Activated CD8-positive, alpha-beta memory T cell treated with anti-CD3 and anti-CD28 coated beads for 24 hours (primary cell): ENCODE measurements around the gene VPS26B.
"Not testable (repeated sequence)": the region's sequence is repeated elsewhere in the genome, so short reads cannot be mapped to it uniquely, and the experiment has no call there.

Experiments used
- DNase-seq: peaks from one replicate; pipeline ENCODE4 v3.0.0-alpha.2; 2020

The VPS26B gene

DNA sequence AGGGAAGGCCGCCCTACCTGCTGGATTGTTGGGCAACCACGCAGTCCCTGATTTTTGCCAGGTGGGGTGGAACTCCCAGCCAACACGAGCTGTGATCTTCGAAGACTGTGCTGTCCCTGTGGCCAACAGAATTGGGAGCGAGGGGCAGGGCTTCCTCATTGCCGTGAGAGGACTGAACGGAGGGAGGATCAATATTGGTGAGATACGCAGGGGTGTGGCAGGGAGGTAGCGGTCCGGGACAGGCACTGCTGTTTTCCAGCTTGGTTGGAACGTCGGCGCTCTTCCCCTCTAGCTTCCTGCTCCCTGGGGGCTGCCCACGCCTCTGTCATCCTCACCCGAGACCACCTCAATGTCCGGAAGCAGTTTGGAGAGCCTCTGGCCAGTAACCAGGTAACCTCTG, 36.5 kb downstream of the VPS26B start:
- no peak for DNase-seq

DNA sequence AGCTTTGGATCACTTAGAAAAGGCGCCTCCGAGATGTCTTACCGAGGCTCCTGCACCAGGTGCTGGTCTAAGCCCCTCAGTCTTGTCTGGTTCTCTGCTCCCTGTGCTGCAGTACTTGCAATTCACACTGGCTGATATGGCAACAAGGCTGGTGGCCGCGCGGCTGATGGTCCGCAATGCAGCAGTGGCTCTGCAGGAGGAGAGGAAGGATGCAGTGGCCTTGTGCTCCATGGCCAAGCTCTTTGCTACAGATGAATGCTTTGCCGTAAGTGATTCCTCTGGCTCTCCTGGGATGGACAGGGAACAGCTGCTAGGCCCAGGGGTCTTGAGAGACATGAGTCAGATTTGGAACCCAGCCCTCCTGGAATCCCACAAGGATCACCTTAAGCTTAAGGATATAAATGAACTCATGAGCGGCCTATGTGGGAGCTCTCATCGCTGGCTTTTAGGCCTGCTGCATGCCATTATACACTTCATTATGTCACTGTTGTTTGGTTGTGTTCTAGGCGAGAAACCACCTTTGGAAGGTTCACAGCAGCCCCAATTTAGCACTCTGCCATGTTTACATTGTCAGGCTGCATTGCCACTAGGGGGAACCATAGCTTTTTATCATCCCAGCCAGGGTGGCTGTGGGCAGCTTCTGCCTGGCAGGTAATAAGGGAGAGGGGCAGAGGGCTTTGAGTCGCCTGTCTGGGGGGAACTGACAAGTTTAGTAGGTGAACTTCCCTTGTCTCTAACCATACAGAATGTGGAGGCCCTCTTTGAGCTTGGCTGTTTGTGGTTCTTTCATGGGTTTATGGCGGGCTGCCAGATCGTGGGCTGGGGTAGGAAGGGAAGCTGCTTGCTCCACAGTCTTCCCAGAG, 37.4 kb downstream of the VPS26B start:
- DNase-seq = peak; percentile 68

- no peak for DNase-seq
Observed at GRCh38 chr11:134264966-134265764, 40.7 kb downstream of the VPS26B start.

DNA sequence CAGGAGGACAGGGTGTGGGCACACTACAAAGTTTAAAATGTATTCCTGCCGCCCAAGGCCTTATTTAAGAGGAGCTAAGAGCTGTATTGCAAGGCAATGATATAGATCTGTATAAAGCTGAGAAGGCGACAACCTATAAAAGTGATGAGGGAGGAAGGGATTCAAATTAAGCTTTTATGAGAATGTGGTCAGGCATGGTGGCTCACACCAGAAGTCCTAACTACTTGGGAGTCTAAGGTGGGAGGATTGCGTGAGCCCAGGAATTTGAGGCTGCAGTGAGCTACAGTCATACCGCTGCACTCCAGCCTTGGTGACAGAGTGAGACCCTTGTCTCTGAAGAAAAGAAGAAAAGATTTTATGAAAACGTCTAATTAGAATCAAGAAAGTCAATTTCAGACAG, 42.0 kb downstream of the VPS26B start:
- no peak for DNase-seq

DNA sequence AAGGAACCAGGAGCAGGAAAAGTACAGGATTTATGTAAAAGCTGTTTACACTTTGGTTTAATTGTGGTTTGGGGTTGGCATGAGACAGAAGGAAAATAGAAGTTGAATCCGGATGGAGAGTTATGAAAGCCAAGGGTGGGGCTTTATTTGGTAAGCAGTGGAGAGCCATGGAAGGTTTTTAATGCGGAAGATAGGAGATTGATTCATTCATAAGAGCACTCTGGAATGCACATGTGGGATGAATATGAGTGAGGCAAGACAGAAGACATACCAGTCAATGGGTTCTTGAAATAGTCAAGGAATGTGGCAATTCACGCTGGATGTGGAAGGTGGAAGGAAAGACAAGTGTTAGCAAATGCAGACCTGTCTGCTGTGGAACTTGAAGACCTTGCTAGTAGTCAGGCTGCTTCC, 42.4 kb downstream of the VPS26B start:
- DNase-seq = no peak

DNA sequence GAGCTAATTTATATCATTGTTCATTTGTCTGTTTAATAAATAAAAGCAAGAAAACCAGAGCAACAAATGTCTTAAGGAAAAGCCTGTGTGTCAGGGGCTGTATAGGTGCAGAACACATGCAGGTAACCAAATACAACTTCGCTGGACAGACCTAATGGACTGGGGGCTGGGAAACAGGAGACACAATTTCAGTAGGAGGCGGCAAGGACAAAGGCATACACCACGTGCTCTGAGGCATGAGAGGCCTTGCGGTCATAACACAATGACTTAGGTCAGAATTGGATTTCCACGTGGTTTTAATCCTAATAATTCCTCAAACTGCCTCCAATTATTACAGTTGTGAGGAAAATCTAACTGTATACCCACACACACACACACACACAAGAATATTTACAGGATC, 43.0 kb downstream of the VPS26B start:
- no peak for DNase-seq

DNA sequence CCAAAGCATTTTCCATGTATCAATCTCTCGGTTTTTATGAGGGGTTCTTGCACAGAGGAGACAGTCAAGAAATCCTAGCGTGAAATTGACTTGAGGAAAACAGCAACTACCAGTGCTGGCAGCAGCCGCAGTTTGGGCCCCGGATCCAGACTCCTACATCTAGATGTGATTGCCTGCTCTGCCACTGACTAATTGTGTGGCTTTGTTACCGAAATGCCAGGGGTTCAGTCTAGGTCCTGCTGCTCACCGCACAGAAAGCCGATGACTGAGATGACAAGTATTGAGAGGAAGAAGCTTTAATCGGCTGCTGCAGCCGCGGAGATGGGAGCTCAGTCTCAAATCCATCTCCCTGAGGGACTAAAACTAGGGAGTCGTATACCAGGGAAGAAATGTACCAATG, 43.5 kb downstream of the VPS26B start:
- no peak for DNase-seq

DNA sequence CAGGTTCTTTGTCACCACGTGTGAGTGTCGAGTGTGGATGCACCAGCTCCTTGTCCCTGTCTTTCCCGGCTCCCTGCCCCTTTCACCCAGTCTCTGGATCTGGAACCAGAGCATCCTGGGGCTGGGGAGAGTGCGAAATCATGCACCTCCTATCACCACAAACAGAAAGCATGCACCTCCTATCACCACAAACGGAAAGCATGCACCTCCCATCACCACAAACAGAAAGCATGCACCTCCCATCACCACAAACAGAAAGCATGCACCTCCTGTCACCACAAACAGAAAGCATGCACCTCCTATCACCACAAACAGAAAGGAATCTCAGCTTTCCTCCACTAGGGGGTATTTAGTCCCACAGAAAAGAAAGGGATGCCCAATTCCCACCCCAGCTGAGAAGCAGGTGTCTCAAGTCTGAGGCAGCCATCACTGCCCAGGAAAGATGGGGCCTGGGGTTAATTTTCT, 45.8 kb downstream of the VPS26B start:
- no peak for DNase-seq

GRCh38 chr11:134271978-134272377, 47.5 kb downstream of the VPS26B start:
- DNase-seq = no peak

GRCh38 chr11:134272381-134273316, 48.2 kb downstream of the VPS26B start:
- no peak for DNase-seq

DNA sequence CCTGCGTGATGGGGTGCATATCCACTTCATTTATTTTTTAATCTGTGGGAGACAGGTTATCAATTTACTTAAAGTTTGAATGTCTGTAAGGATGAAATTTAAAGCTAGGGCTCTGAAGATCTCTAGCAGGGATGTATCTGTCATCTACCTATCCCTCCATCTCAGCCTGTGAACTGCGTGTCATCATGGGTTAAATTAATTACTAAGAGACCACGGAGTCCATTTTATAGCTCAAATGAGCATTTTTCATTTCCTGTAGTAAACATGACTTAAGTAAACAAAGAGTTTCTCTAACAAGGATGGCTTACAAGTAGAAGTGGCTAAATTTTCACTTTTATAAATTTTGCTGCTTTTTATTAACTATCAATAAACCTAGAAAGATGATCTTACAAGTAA, 48.8 kb downstream of the VPS26B start:
- no peak for DNase-seq

GRCh38 chr11:134275188-134275533, 50.7 kb downstream of the VPS26B start:
- DNase-seq = no peak

DNA sequence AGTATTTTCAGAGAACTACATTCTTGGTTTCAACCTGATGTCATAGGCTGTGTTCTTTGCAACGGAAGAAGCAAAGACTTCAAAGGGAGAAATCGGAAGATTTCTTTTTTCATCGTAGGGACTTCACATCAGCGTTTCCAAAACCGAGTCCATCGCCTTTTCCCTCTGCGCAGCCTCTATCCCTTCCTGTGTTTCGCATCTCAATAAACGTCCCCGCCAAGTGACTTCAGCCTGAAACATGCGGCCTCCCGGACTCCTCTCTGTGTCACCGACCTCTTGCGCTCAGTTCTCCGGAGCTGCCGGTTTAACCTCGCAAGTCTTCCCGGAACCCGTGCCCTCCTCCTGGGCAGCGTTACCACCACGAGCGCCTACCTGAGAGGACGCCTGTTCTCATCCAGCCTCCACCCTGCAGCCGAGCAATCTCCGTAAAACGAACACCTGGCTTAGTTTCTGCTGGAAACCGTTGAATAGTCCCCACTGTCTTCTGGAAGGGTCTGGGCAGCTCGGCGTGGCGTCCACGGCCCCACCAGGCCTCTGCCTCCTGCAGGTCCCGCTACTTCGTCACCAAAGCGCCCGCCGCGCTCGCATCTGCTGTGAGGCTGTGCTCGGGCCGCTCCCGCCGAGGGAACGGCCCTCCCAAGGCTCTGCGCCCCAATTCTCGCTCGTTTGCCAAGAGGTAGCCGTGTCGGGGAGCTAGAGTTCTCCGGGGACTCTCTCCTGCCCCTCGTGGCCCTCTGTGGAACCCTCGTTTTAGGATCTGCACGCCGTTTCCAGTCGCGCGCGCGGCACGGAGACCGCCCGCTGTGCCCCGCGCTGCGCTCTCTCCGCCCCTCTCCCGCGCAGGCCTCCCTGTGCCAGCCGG, 51.3 kb downstream of the VPS26B start, which contains the start of gene GLB1L3:
TSS of gene GLB1L3 (plus strand) at position 846 of the 862 bp plus-strand sequence. CDS start 362 bp downstream, outside the sequence.
- DNase-seq = peak; percentile 89

DNA sequence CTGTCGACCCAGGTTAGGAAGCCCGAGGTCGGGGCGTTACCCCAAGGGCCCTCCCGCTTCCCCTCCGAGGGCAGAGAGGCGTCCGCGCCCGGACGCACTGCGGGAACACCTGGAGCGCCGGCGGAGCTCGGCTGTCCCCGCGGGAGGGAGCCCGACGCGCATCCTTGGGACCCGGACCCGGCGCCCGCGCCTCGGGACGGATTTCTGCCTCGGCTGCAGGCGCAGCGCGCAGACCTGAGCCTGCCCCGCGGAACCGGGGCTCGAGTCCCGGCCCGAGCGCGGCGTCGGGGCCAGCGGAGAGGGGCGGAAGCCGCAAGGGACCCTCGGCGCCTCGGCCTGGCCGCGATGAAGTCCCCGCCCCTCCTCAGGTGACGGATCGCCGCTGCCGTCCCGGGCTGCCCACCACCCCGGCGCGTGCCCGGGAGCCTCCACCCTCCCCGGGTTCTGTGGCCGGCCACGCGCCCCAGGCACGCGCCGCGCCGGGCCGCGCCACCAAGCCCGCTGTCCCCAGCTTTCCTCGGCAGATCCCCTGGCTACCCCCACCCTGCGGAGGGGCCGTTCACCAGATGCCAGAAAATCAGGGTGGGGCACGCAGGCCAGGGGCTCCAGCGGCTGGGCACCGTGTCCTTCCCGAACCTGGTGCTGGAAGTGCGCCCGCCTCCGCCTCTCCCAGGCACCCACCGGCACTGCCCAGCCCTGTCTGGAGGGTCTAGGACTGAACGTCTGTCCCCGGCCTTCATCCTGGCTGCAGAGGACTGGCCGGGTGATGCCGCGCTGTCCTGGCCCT, 52.1 kb downstream of the VPS26B start:
- DNase-seq = no peak

DNA sequence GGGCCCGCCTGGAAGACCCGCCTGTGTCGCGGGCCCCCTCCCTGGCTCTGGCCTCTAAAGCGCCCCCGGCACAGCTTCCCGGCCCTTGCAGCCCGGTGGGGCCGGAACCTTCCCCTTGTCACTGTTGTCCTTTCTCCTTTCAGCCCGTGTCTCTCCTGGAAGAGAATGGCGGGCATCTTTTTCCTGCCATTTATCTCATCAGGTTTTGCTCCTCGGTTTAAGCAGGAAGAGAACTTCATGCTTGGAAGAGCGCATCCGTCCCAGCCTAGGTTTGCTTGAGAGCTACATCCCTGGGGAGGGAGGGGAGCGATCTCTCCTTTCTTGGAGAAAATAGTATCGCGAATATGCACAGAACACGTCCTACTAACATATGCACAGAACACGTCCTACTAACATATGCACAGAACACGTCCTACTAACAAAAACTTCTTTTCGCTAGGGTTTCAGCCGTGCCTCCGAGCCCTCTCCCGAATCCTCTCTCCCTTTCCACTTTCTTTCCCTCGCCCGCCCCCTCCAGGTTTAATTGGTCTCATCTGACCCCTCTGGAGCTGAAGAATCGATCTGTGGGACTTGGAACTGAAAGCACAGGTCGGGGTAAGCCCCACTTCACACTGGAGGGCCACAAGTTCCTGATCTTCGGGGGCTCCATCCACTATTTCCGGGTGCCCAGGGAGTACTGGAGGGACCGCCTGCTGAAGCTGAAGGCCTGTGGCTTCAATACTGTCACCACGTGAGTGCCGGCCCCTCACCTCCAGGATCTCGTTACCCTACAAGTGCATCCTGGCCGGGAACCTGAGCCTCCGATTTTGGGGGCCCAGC, 52.9 kb downstream of the VPS26B start:
- DNase-seq = peak; percentile 54

GRCh38 chr11:134278356-134278755, 53.9 kb downstream of the VPS26B start:
- peak; percentile 37 for DNase-seq

DNA sequence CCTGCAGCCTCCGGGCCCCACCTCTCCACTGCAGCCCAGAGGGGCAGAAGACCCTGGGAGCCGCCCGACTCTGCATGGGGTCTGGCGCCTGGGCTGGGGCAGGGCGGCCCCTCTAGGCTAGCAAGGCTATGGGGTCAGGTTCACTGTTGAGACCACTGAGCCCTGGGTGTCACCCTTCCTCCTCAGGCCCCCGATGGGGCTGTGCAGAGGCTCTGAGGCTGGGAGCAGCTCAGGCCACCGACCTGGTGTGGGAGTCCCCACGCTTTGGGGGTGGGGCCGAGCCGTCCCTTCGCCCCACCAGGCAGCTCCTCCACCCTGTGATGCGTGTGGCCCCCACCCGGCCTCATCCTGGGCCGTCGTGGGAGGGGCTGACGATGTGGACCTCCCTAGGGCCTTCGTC, 57.2 kb downstream of the VPS26B start:
- not testable (repeated sequence) for DNase-seq

- peak; percentile 37 for DNase-seq
Observed at GRCh38 chr11:134282121-134283045, 57.9 kb downstream of the VPS26B start.
